ENCODE measurements around the gene MT1H. TPM values are rescaled to one million over a fixed set of nuclear protein-coding genes. Genes with fewer than 3 reads are reported as not detected.

MT1H gene
- total RNA-seq, 3 donors from 2014 or later = 1.5 to 52.8 (median 9.4) TPM

- intact Hi-C loops (cut with DNase I, micrococcal nuclease) = no loop called here
- H3K36me3 ChIP-seq (ENCODE audit: low read depth) = no peaks in the 10 kb centered on the region
- TF ChIP-seq CTCF (IDR thresholded peaks at IDR 0.05) = no peak
- ATAC-seq (no peak), DNase-seq (no peak)
- no peaks in the 10 kb centered on the region for H3K9me3 ChIP-seq
- no peak overlapping the region for H3K4me3 ChIP-seq
- H3K4me1 ChIP-seq (ENCODE audit: low read depth) = peaks cover under 1% of the 10 kb centered on the region
Measured at GRCh38 chr16:56688762-56689161, 19.1 kb downstream of the MT1H start.

- DNase-seq (no peak), ATAC-seq (no peak)
- TF ChIP-seq CTCF (IDR thresholded peaks at IDR 0.05) = no peak
- Histone ChIP-seq H3K4me1 (ENCODE audit: low read depth) (no peaks in the 10 kb centered on the region), H3K4me3 (no peak overlapping the region), H3K36me3 (ENCODE audit: low read depth) (no peaks in the 10 kb centered on the region), H3K9me3 (no peaks in the 10 kb centered on the region)
- intact Hi-C loops (cut with DNase I, micrococcal nuclease) = no loop called here
Measured at GRCh38 chr16:56689171-56689570, 19.6 kb downstream of the MT1H start.

GRCh38 chr16:56690420-56691122 lies 21.0 kb downstream of the MT1H start:
- intact Hi-C loops (cut with DNase I, micrococcal nuclease) = no loop called here
- Histone ChIP-seq H3K4me3 (no peak overlapping the region), H3K9me3 (no peaks in the 10 kb centered on the region), H3K4me1 (ENCODE audit: low read depth) (no peaks in the 10 kb centered on the region), H3K36me3 (ENCODE audit: low read depth) (no peaks in the 10 kb centered on the region)
- TF ChIP-seq CTCF (IDR thresholded peaks at IDR 0.05) = no peak
- no peak for ATAC-seq
- no peak for DNase-seq

- Histone ChIP-seq H3K4me1 (ENCODE audit: low read depth) (no peaks in the 10 kb centered on the region), H3K9me3 (no peaks in the 10 kb centered on the region), H3K4me3 (no peak overlapping the region), H3K36me3 (ENCODE audit: low read depth) (no peaks in the 10 kb centered on the region)
- DNase-seq (peak in 2 of 3 donors; percentile 53 to 62), ATAC-seq (peak; percentile 93)
- no peak for TF ChIP-seq CTCF (IDR thresholded peaks at IDR 0.05)
- intact Hi-C loops (cut with DNase I, micrococcal nuclease) = no loop called here
Measured at GRCh38 chr16:56691885-56692284, 22.3 kb downstream of the MT1H start.

GRCh38 chr16:56695246-56695645 lies 25.6 kb downstream of the MT1H start:
- ATAC-seq (no peak), DNase-seq (no peak)
- Histone ChIP-seq H3K4me1 (ENCODE audit: low read depth) (no peaks in the 10 kb centered on the region), H3K9me3 (no peaks in the 10 kb centered on the region), H3K36me3 (ENCODE audit: low read depth) (no peaks in the 10 kb centered on the region), H3K4me3 (no peak overlapping the region)
- intact Hi-C loops (cut with DNase I, micrococcal nuclease) = no loop called here
- no peak for TF ChIP-seq CTCF (IDR thresholded peaks at IDR 0.05)

All from mucosa of descending colon (tissue), 3 donors.